Heart left ventricle (tissue), 16 donors: Measurements from ENCODE around the gene MCF2L. TPM values are rescaled to one million over a fixed set of nuclear protein-coding genes. Genes with fewer than 3 reads are reported as not detected.

Experiments used
- ATAC-seq, 4 donors: fragments of 200-7000 bp; cut with Tn5 transposase; one replicate each; pipeline ENCODE4 v1.9.1; 2020 to 2022; ENCODE audit warnings: moderate library complexity in 4 of 4, mild to moderate bottlenecking in 3 of 4, moderate number of reproducible peaks in 1 of 4
- DNase-seq, 5 donors: peaks; one replicate each; pipeline ENCODE4 v3.0.0-alpha.2; 2020
- H3K27ac ChIP-seq, 12 donors: fragments of 200-600 bp; sonication (generic) in 4 of 12; one replicate each; pipeline versions ENCODE4 v1.5.0 to v1.8.0; 2016 to 2022; ENCODE audit warnings: mild to moderate bottlenecking in 2 of 12
- H3K27me3 ChIP-seq, 9 donors: fragments of 200-600 bp; sonication (generic) in 2 of 9; one replicate each; pipeline versions ENCODE4 v1.5.1 to v1.8.0; 2016 to 2022; ENCODE audit warnings: mild to moderate bottlenecking in 3 of 9
- H3K36me3 ChIP-seq, 9 donors: fragments of 200-600 bp; sonication (generic) in 2 of 9; one replicate each; pipeline versions ENCODE4 v1.5.0 to v1.8.0; 2018 to 2022; ENCODE audit warnings: mild to moderate bottlenecking in 2 of 9
- H3K4me1 ChIP-seq, 12 donors: fragments of 200-600 bp; sonication (generic) in 4 of 12; one replicate each; pipeline versions ENCODE4 v1.5.0 to v1.8.0; 2016 to 2022; ENCODE audit warnings: mild to moderate bottlenecking in 3 of 12
- H3K4me3 ChIP-seq, 12 donors: fragments of 200-600 bp; sonication (generic) in 4 of 12; one replicate each; pipeline versions ENCODE4 v1.5.0 to v1.8.0; 2017 to 2022; ENCODE audit warnings: mild to moderate bottlenecking in 9 of 12, moderate library complexity in 4 of 12
- H3K9me3 ChIP-seq, 12 donors: fragments of 200-600 bp; sonication (generic) in 4 of 12; one replicate each; pipeline versions ENCODE4 v1.5.0 to v1.8.0; 2016 to 2022; ENCODE audit warnings: mild to moderate bottlenecking in 1 of 12
- CTCF ChIP-seq, 12 donors: fragments of 200-600 bp; sonication (generic) in 4 of 12; IDR thresholded peaks; one replicate each; pipeline versions ENCODE4 v1.5.0 to v1.8.0; 2018 to 2022; ENCODE audit warnings: antibody characterized with exemption in 12 of 12, mild to moderate bottlenecking in 5 of 12
- POLR2A ChIP-seq, 2 donors: fragments of 450-650 bp; IDR thresholded peaks; one replicate each; pipeline ENCODE4 v1.6.1; 2017; ENCODE audit warnings: antibody characterized with exemption in 2 of 2, mild to moderate bottlenecking in 2 of 2, moderate library complexity in 2 of 2
- WGBS, 4 donors: extraction: QIAGEN DNeasy Blood & Tissue Kit in 2 of 4; methylation state at CpG; one replicate each; pipeline versions ENCODE4 v1.1.5 to v1.1.7; 2013 to 2018; 5-methylcytosine and 5-hydroxymethylcytosine counted together
- intact Hi-C, 10 donors: fragments of 100-400 bp; cut with DNase I; formaldehyde crosslinking; loops; one replicate each; pipeline versions ENCODE4 v1.11.1 to v1.14.2; 2022
- polyA plus RNA-seq, 2 donors: library from polyadenylated mRNA; stranded (reverse); fragments of 200-250 nt; gene quantifications; one replicate each; pipeline ENCODE4 v1.2.3, GENCODE V29; 2013
- total RNA-seq, 9 donors: library from RNA; depleted of rRNA in 2 of 9; stranded (reverse); fragments of >200 nt in 2 of 9; fragmentation: NEBNext Ultra II Directional in 3 of 9; extraction: Animal tissue kit (Norgen Biotek cat#: 25700) in 3 of 9; gene quantifications; one replicate each; pipeline versions ENCODE4 v1.1.0 to v1.2.4, GENCODE V29; 2016 to 2023
- donor health status: ischemic (EF 13 %, LVEDD 7.1; RV severe dilation, severe dysfunction).
- donor health status: healthy with polysubstance abuse.
- donor health status: DM: no; HTN: yes; CAD: no.
- donor health status: DM: no; HTN: no; CAD: no.
- donor health status: ischemic (EF 25% LVEDD 6.9; RV normal size, moderate dysfunction).
- donor health status: ischemic (EF 25% LVEDD 5.7; RV mildly dilated, moderate dysfunction).
- donor health status: healthy.
- donor health status: DM: yes; HTN: yes; CAD: no.
- donor health status: ischemic (EF 35%, LVEDD 5.7; RV mildly dilated, moderate dysfunction).
- donor health status: nonischemic (EF 11% LVEDD 7.7; RV severe dilation, severe dysfunction).
- donor health status: DM: yes; HTN: yes; CAD: no.
- donor health status: PGD.
- donor health status: ischemic (EF 29% LVEDD 5.4; RV normal size, mild dysfunction).
- donor health status: nonischemic (EF 23%, LVEDD 6.1; RV moderate dilation, normal function).

MCF2L gene
- total and polyA plus RNA-seq, 11 donors, result 26.0 to 61.0 (median 42.7) TPM

DNA sequence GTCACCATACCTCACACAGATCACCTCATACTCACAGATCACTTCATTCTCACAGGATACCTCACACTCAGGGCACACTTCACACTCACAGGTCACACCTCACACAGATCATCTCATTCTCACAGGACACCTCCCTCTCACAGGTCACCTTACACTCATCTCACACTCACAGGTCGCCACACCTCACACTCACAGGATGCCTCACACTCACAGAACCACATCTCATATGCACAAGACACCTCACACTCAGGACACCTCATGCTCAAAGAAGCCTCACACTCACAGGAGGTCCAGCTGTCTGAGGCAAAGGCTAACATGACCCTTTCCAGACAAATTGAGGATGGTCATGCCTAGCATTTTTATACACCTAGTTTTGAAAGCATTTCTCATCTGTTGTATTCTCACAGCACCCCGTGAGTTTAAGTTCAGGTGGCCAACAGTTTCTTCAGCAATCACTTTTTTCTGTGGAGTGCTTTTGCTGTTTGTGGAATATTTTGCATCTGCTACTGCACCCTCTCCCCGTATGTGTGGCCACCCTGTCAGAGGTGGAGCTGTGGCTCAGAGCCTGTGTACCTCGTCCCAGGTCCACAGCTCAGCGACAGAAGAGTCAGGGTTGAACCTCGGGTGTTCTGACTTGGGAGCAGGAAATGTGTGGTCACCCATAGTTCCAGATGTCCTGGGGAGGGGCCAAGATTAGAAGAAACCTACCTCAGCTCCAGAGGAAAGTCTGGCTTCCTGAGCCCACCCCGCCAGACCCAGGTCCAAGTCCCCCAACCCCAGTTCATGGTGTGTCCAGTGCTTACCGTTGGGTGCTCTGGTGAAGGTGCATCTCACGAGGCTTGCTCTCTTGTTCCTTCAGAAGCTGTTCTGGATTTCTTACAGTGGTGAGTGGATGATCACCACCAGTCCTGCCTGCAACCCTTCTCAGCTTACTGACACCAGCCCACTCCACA is 144.2 kb downstream of the MCF2L start:
- H3K27ac ChIP-seq, result no peak overlapping the region
- peaks cover 0 to 18% (median 13%) of the 10 kb centered on the region in 12 donors for H3K4me1 ChIP-seq
- ATAC-seq (no peak), DNase-seq (peak in 2 of 5 donors; percentile 9 to 11)
- TF ChIP-seq CTCF (IDR thresholded peaks at IDR 0.05), result no peak
- no peak for TF ChIP-seq POLR2A (IDR thresholded peaks at IDR 0.05)
- no peaks in the 10 kb centered on the region for H3K9me3 ChIP-seq
- intact Hi-C loops, result no loop called here
- no peaks in the 10 kb centered on the region for H3K36me3 ChIP-seq
- H3K27me3 ChIP-seq, result peaks cover 4 to 28% (median 21%) of the 10 kb centered on the region in 9 donors
- WGBS, 4 donors, result 70 to 81% (median 75%) methylated on average over 8 to 9 of the region's 9 CpGs
- H3K4me3 ChIP-seq, result no peak overlapping the region

DNA sequence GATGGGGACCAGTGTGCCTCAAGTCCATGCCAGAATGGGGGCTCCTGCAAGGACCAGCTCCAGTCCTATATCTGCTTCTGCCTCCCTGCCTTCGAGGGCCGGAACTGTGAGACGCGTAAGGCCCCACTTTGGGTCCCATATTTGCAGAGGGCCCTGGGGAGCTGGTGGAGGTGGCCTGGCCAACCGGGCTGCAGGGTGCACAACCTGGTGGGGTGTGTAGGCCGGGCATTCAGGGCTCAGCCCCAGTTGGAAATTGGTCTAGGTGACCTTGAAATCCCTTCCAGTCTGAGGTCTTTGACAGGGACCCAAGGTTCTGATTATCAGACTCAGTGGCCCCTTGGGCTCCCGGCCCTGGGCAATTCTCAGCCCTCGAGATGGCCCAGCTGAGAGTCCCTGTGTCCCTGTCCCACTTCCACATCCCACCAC is 144.8 kb downstream of the MCF2L start:
- TF ChIP-seq CTCF (IDR thresholded peaks at IDR 0.05) (no peak), POLR2A (IDR thresholded peaks at IDR 0.05) (no peak)
- Histone ChIP-seq H3K4me1 (peaks cover 0 to 18% (median 13%) of the 10 kb centered on the region in 12 donors), H3K27ac (no peak overlapping the region), H3K9me3 (no peaks in the 10 kb centered on the region), H3K4me3 (no peak overlapping the region), H3K36me3 (no peaks in the 10 kb centered on the region), H3K27me3 (peaks cover 4 to 28% (median 21%) of the 10 kb centered on the region in 9 donors)
- 94 to 97% (median 96%) methylated on average over 8 of the region's 8 CpGs for WGBS, 4 donors
- intact Hi-C loops, result no loop called here
- ATAC-seq, result no peak
- DNase-seq, result peak in 2 of 5 donors; percentile 11

- ATAC-seq (no peak), DNase-seq (peak in 3 of 5 donors; percentile 0 to 11 (median 9))
- H3K27ac ChIP-seq, result no peak overlapping the region
- TF ChIP-seq POLR2A (IDR thresholded peaks at IDR 0.05), result no peak
- no peak for TF ChIP-seq CTCF (IDR thresholded peaks at IDR 0.05)
- intact Hi-C loops, result no loop called here
- no peaks in the 10 kb centered on the region for H3K9me3 ChIP-seq
- peaks cover 0 to 20% (median 14%) of the 10 kb centered on the region in 9 donors for H3K27me3 ChIP-seq
- no peaks in the 10 kb centered on the region for H3K36me3 ChIP-seq
- H3K4me1 ChIP-seq, result peaks cover 0 to 13% (median 12%) of the 10 kb centered on the region in 12 donors
- 87 to 92% (median 88%) methylated on average over 16 to 17 of the region's 17 CpGs for WGBS, 4 donors
- H3K4me3 ChIP-seq, result no peak overlapping the region
Observed at GRCh38 chr13:113114511-113115362, 145.7 kb downstream of the MCF2L start.
